Activated T-cell treated with anti-CD3 and anti-CD28 coated beads, Interleukin-2, amount 50 U/mL, for 1 hour (primary cell): Measurements from ENCODE around the gene ELMO1.

Experiments
- DNase-seq: peaks from one replicate; pipeline ENCODE4 v3.0.0-alpha.2; 2020

The ELMO1 gene

DNA sequence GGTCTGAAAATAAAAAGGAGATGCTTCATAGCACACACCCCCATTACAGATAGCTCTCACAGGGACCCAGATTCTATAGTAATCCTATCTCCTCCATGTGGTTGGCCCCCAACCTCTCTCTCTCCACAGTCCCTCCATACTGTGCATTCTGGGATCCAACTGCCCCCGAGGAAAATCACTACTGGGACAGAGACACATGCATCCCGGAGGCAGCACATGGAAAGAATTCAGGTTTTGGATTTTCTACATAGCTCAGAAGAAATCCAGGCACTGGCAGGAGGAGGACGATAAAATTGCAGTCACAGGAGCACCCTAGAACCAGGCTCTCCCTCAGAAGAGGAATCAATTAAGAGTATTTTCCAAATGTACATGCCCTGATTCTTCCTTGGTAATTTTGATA, 239.5 kb downstream of the ELMO1 start:
- no peak for DNase-seq

DNA sequence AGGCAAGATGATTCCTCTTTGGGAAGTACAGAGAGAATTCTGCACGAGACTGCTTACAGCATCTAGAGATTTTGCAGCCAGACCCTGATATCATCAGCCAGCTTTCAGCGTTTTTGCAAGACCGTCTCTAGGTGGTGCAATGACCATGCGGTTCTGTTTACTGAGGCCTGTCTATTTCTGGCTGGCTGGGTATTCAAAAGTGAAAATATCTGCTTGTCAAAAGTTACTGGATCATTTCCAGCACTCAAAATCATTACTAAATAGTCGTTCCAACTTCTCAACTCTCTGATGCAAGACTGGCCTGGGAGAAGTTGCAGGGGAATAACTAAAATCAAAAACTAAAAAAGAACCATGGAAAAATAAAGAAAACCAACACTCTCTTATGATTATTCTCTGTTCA, 240.1 kb downstream of the ELMO1 start:
- peak; percentile 30 for DNase-seq

DNA sequence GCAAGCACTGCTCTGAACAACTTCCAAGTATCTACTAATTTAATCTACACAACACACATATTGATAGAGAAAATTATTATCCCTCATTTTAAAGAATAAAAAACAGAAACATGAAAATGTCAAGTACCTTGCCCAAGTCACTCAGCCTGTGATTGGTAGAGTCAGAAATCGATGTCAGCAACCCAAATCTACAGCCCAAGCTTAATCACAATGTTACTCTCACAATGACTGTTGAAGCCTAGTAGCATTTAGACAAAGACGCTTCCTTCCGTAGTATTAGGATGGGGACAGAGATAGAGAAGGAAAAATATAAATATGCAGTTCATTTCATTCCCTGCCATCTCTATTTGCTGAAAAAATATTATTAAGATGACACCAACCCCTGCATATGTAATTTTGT, 242.5 kb downstream of the ELMO1 start:
- DNase-seq: no peak

DNA sequence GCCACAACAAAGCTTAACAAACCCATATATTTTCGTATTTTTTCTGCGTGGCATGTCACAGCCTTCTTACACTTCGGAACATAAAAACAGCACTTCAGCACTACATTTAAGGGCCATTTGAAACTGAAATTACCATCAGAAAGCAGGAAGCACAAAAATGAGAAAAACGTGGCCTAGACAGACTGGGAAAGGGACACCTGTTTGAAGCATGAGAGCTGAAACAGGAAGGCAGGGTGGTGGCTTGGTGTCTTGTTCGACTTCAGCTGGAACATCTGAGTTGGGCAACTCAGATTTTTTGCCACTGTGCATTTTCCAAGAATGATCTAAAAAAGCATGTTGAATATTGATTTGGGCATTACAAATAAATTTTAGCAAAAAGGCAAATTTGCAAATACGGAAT, 243.2 kb downstream of the ELMO1 start:
- no peak for DNase-seq

DNA sequence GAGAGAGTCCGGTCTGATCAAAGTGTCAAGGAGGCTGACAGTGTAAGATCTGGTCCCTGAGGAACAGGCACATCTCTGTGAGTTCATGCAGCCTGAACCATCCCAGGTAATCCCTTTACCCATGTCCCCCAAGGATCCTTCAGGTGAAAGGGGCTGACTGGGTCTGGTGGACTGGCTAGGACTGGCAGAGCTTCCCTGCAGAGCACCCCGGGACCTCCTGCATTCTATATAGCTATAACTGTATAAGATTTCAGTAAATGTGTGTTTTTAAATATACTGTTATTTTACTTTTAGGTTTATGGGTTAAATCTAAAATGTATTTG, 246.8 kb downstream of the ELMO1 start:
- DNase-seq: no peak

DNA sequence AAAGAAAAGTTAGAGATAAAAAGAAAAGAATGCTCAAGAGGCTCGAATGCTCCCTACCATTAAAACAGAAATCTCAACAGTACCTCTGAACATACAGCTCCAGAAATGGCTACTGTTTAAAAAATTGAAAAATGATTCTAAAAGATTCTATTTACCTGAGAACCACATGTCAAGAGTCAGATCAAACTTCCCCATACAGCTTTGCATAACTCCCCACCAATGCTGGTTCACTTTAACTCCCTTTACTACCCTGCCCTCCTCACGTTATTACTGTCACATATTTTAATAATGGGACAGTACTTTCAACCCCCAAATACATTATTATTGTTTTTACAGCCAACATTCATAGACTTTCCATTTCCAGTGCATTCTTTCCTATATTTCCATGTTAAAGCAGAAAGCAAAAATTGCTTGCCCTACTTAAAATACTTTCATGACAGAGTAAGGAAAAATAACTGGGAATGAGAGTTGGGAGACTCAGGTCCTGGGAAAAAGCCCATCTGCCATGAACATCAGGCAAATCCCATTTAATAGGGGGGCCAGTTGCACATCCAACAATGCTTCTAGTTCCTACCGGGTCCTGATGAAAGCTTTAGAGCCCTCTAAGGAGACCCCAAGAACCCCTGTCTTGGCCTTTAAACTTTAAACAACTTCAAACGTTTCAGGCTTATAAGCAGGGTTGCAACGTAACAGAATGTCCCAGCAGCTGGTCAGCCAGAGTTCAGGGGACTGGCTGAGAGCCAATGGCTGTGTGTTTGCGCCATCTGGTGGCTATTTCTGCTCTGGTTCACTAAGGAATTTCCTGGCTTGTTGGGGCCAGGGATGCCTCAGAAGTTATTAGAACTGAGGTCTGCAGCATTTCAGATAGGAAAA, 247.4 kb downstream of the ELMO1 start:
- DNase-seq: peak; percentile 39

DNA sequence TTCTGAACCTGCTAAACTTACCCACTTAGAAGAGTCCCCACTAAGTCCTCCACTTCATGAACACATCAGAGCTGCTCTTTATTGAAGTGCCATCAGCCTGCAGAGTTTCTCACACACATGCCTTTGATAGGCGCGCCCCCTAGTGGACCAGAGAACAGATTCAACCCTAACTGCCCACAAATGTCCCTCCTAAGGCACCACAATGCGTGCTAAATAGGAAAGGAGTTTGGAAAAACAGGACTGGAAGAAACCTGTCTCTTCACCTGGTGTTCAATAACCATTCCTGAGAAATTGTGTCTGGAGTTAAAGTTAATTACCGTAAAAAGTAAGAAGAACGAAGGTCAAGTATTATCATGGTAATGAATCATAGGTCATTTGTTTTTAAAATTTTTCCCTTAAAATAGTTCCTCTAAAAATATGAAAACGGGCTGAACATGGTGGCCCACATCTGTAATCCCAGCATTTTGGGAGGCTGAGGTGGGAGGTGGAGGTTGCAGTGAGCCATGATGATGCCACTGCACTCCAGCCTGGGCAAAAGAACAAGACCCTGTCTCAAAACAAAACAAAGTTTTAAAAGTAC, 249.7 kb downstream of the ELMO1 start:
- DNase-seq: peak; percentile 71

DNA sequence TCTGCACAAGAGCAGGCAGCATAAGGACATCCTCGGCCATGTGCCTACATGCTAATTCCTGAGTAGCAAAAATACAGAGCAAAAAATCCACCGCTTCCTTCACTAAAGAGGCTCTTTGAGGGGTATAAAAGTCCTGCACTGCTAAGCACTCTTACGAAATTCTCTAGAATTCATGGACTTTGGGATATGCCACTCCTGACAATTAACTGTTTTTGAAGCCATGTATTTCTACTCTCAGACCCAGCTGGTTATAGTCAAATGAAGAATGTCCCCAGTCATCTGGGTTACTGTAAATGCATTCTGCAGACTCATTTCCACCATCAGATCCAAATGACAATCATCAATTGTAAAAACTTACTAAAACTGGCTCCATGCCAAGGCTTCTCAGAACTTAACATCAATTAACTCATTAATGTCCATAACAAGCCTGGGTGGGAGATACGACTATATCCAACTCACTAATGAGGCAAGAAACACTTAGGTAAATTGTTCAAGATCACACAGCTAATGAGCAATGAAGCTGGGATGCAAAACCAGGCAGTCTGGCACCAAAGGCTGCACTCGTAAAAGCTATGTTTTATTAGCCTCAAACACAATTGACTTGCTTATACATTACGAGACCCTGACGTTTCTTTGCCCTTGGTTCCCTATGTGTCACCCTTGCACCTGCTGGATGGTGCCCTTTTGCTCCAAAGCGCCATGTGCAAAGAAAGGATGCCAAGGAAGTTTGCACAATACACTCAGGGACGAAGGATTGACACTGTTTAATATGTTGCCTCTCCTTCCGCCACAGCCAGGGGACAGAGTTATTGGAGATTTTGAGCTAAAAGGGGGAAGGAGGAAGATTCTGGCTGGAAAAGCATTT, 250.4 kb downstream of the ELMO1 start:
- no peak for DNase-seq

DNA sequence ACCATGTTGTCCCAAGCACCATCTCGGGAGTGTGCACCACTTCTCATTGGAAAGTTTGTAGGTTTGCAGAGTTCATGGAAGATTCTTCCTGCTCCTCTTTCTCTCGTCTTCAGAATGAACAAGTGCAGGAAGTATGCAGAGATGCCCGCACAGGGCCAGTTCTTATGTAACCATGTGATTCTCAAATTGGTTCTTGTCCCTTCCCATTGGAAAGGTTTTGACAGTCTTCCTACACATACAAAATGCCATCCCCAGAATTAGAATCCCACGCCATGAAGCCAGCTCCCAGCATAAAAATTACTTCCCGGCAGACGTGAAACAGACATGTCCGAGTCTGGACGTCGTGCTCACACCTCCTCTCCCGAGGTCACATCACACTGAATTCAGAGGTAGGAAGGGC, 251.6 kb downstream of the ELMO1 start:
- DNase-seq: no peak

DNA sequence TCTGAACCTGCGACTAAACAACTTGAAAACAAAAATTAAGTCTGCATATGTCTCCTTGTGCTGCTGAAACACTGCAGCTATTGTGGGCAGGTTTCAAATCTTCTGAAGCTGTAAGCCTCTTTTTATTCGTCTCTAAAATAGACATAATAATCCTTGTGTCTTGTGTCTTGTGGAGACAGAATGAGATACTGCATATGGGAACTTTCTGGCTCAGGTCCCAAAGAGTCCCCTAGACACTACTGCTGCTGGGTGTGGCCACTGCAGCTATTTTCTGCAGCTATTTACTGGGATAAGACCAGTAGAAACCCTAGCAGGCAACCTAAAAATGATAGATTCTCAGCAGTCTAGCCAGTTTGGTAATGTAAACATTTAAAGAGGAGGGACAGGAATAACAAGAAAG, 252.0 kb downstream of the ELMO1 start:
- DNase-seq: no peak

DNA sequence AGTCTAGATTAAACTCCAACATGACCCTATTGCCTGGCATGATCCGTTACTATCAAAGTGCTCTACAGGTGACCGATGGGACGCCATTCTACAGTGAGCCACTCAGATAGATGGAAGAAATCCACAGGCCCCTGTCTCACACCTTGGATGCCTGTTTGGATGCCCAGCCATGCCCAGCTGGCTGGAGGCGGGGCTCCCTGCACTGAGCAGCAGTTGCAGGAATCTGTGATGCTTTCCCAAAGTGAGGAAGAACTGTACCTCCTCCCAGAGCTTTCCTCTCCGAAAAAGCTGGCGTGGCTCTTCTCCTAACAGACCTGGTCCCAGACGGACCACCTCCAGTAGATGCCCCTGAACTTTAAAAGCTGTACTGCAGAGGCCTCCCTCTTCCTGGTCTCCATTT, 253.3 kb downstream of the ELMO1 start:
- no peak for DNase-seq

DNA sequence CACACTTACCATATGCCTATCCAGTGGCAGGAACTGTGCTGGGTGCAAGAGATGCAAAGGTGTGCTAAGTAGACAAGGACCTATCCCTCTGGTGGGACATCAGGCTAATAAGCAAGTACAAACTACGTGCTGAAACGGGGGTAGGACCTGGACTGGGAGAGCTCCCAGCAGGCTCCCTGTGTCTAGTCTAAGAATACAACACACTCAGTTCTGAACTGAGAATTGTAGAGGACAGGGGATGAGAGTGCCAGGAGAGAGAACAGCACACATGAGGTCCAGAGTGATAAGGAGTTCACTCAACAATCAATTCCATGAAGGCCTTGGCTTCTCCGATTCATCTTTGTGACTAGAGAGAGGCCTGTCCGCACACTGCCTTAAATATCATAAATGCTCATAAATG, 253.7 kb downstream of the ELMO1 start:
- no peak for DNase-seq

DNA sequence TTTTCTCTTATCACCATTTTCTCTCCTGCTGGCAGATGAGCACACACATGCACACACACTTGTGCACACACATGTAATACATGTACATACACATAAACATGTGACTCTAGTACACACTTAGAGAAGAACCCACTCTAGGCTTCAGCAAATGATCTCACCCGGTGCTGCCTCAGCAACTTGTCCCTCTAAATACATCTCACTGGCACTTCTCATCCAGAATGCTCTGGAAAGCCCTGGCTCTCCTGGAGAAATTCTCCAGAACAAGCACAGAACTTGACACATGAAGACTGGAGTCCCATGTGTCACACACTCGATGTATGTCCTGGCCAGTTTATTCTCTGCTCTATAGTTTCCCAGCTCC, 254.9 kb downstream of the ELMO1 start:
- no peak for DNase-seq

DNA sequence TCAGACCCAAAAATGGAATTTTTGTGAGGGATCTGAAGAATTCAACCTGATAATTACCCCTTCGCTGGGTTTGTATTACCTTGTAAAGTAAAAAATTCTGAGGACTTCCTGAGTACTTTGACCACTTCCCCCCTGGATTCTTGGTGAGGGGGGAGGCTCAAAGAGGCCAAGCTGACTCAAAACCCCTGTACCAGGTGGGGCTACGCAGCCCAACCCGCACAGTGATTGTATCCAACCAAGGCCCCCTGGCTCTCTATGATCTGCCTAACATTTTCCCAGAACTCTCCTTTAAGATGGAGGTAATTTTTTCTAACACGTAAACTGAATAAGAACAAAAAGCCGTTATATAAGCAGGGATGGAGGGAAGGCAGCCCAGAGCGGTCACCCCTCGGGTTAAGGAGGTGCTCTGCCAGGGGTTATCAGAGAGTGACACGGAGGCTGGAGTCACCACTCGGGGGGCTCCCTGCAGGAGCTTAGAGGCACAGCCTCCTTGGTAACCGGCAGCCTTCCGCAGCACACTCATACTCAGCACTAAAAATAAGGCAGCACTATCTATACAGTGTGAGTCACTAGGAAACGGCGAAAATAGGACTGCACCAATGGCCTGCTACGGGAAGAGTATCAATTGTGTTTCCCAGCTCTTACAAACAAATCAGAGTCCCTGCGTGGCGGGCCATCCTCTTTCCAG, 255.4 kb downstream of the ELMO1 start:
- no peak for DNase-seq

DNA sequence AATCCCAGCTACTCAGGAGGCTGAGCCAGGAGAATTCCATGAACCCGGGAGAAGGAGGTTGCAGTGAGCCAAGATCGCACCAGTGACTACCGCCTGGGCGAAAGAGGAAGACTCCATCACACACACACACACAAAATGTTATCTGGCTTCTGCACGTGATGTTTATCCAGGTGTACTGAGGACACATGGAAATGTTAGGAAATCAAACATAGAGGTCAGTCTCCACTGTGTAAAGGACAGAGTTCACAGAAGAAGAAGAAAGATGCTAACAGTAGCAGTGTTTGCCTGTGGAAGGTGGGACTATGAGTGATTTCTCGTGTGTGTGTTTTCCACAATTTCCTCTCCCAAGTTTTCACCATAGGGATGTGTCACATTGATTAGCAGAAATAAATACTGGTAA, 256.9 kb downstream of the ELMO1 start:
- DNase-seq: no peak

DNA sequence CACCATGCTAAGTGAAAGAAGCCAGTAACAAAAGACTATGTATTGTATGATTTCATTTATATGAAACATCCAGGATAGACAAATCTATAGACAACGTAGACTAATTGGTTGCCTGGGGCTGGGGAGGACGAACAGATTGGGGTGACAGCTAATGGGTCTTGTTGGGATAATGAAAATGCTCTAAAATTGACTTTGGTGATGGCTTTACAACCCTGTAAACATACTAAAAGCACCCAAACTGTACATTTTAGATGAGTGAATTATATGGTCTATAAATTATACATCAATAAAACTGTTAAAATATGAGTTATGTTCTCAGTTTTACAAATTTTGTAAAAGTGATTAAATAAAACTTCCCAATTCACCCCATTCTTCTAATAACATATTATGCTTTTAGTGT, 261.5 kb downstream of the ELMO1 start:
- DNase-seq: no peak

DNA sequence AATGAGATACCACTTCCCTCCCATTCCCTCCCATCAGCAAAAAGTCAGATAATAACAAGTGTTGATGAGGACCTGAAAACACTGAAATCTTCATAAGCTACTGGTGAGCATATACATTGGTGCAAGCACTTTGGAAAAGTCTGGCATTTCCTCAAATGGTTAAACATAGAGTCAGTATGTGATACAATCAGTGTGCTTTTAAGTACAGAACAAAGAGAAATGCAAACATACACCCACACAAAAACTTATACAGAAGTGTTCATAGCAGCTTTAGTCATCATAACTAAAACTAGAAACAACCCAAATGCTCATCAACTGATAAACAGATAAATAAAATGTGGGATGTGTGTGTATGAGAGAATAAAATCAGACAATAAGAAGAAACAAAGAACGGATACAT, 261.9 kb downstream of the ELMO1 start:
- no peak for DNase-seq

DNA sequence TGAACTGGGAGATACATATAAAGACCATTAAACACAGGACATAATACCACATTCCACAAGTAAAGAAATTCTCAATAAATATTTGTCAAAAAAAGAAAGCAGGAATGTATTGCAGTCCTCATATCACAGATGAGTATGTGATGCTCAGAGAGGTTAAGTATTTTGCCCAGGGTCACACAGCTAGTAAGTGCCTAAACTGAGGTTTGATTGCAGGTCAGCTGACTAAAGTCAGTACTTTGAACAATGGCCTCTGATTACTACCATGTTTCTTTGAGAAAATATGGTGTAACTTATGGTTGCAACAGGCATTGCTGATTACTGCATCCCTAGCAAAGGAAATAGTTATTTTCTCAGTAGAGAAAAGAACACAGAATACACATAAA, 267.1 kb downstream of the ELMO1 start:
- DNase-seq: no peak

DNA sequence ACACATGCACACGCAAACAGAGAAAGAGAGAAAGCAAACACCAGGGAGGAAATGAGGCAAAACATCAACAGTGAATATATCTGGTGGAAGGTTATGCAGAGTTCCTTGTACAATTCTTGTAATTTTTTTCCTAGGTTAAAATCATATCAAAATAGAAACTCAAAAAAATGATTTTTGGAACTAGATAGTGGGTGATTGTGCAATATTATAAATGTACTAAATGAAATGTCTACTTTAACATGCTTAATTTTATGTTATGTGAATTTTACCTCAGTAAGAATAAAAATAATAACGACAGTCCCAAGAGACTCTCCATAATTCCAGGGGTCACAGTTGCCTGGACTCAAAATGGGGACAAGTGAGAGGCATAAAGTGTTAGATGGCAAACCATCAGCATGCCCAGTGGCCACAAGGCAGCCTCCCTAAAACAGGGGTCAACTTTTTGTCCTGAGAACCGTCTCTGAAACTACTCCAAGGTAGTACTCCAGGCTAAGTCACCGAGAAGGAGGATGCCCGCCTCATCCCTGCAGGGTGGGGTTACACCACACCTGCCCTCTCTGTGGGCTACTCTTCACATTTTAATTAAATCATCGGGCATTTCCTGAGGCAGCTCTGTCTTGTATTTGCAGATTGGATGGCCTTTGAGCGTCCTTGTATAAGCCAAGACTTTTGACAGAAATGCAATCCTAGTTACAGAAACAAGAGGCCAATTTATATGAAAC, 267.7 kb downstream of the ELMO1 start:
- no peak for DNase-seq

DNA sequence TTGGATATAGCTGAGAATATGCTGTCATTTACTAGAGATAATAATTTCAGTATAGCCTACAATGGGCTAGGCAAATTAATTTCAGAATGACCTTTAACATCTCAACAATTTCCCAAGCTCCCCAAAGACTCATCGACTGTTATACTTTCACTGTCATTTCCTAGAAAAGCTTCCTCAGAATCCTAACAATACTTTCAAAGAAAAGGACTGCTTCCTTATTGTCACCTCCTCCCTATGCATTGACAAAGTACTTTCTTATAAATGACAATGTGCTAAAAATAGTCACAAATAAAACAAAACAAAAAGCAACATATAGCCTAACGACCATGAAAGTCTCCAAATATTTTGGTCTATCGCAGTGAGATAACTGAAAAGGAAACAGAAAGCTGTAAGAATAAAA, 272.6 kb downstream of the ELMO1 start:
- no peak for DNase-seq

DNA sequence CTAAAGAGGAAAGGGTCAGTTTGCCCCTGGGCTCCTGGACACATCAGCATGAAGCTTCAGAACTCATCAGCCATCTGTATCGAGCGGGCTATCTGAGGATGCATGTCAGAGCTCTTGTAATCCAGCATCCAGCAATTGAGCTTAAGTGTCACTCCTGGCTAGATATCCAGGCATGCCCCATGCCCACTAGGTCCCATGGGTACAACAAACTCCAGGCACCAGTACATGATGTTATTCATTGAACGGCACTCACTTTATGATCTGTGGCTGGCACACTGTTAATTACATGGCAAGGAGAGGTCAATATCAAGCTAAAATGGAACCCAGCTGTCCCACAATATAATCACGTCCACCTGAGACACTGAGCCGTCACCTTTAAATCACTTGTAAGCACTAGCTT, 274.2 kb downstream of the ELMO1 start:
- no peak for DNase-seq

DNA sequence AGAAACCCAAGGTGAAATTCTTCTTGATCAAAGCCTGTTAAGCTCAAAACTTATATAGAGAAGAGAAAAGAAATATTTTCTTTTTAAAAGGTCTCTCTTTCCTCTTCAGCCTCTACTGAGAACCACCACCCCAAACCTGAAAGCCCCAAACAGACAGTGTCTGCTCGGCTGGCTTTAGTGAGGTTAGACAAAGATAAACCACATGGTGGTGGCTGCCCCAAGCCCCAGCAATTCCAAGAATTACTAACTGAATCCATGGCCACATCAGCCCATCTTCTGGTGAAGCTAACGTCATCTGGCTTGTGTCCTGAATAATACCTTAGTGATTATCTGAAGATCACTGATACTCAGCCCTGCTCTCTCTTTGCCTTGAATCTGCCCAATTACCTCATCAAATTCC, 275.0 kb downstream of the ELMO1 start:
- no peak for DNase-seq

DNA sequence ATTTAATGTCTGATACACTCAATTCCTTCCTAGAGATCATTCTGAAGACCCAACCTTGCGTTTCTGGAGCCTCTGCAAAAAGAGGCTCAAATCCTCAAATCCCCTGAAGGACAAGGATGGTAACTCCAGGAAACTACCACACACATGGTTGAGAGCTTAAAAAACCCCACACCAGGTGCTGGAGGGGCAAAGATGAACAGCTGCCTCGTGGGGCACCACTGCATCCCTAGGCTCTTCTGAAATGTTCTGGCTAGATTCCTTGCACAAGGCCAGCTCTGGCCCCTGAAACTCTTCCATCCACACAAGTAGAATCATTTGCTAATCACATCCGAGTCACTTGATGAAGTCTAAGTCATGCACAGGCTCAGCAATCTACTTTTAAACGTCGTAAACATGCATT, 286.6 kb downstream of the ELMO1 start:
- no peak for DNase-seq
